GM12892 (cell line): Measurements from ENCODE around the gene TMEM132E.

Experiments
- POLR2A ChIP-seq: IDR thresholded peaks from 2 replicates; pipeline ENCODE4 v1.6.1; 2011; ENCODE audit warnings: low read depth, low read length, control low read depth
- POLR2AphosphoS5 ChIP-seq: IDR thresholded peaks from 2 replicates; pipeline ENCODE4 v1.6.1; 2011; ENCODE audit warnings: low read depth, low read length, control low read depth
- TAF1 ChIP-seq: IDR thresholded peaks from 2 replicates; pipeline ENCODE4 v1.6.1; 2011; ENCODE audit warnings: low read depth, mild to moderate bottlenecking, control low read depth, low read length, borderline replicate concordance

- TF ChIP-seq POLR2AphosphoS5 = no peak
- no peak for TF ChIP-seq POLR2A
- no peak for TF ChIP-seq TAF1
Measured at GRCh38 chr17:34670618-34671017, 91.2 kb downstream of the TMEM132E start.
